ENCODE measurements around the gene ZNF76. TPM values are rescaled to one million over a fixed set of nuclear protein-coding genes. Genes with fewer than 3 reads are reported as not detected.

ZNF76 gene
- total and polyA plus RNA-seq, 10 of the 15 experiments (the other 5 are each of a cell fraction or from before 2014, with no cell fraction given), result 2.8 to 41.0 (median 24.8) TPM

DNA sequence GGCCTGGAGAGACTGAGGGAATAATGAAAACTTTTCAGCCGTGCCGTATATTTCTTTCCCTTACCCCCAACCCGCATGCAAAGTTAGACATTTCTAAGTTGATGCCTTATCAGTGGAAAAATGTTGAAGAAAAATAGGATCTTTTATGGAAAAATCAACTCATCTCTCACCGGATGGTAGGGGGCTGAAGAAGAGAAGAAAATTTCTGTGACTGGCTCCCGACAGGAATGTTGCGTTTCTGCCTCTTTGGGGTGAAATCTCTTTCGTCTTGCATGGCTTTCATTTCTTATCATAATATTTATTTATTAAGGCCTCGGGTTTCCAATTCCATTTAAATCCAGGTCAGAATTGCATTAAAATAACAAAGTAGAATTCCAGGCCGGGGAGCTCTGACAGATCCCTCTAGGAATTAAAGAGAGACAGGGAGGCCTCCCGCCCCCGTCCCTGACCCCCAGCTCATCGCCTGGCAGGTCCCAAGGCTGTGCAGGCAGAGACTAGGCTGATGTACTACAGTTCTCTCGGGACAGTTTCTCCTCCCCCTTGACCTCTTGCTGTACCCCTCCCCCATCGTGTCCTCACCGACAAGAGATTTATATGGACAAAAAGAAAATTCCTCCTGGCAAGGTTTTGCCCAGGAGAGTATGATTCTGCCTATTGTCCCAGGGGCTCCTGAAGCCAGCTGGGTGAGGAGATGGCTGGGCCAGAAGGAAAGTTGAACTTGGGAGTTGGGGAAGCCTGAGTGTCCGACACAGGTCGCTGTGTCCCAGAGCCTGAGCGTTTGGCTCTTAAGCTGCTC is 44.5 kb upstream of the ZNF76 start:
- RAD21 ChIA-PET (ENCODE audit: unreplicated experiment), result no interaction called here
- in situ Hi-C loops (cut with MboI), result no loop called here
- H3K4me2 ChIP-seq (ENCODE audit: control insufficient read depth, insufficient read depth), result no peak overlapping the region
- intact Hi-C loops (cut with micrococcal nuclease; ENCODE audit: unreplicated experiment), result no loop called here
- TF ChIP-seq, protein P1, sequence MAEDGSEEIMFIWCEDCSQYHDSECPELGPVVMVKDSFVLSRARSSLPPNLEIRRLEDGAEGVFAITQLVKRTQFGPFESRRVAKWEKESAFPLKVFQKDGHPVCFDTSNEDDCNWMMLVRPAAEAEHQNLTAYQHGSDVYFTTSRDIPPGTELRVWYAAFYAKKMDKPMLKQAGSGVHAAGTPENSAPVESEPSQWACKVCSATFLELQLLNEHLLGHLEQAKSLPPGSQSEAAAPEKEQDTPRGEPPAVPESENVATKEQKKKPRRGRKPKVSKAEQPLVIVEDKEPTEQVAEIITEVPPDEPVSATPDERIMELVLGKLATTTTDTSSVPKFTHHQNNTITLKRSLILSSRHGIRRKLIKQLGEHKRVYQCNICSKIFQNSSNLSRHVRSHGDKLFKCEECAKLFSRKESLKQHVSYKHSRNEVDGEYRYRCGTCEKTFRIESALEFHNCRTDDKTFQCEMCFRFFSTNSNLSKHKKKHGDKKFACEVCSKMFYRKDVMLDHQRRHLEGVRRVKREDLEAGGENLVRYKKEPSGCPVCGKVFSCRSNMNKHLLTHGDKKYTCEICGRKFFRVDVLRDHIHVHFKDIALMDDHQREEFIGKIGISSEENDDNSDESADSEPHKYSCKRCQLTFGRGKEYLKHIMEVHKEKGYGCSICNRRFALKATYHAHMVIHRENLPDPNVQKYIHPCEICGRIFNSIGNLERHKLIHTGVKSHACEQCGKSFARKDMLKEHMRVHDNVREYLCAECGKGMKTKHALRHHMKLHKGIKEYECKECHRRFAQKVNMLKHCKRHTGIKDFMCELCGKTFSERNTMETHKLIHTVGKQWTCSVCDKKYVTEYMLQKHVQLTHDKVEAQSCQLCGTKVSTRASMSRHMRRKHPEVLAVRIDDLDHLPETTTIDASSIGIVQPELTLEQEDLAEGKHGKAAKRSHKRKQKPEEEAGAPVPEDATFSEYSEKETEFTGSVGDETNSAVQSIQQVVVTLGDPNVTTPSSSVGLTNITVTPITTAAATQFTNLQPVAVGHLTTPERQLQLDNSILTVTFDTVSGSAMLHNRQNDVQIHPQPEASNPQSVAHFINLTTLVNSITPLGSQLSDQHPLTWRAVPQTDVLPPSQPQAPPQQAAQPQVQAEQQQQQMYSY (CRISPR knock-in tag; IDR thresholded peaks at IDR 0.05), result no peak
- TF ChIP-seq KAT2A (conservative IDR thresholded peaks at IDR 0.05; ENCODE audit: control insufficient read depth, low read depth, low read length) (no peak), ZNF274 (IDR thresholded peaks at IDR 0.05; ENCODE audit: insufficient read depth, insufficient read length) (no peak), JUND (IDR thresholded peaks at IDR 0.05; ENCODE audit: low read depth, low read length) (no peak), ZNF207 (IDR thresholded peaks at IDR 0.05; ENCODE audit: borderline replicate concordance) (no peak), BCL11A (IDR thresholded peaks at IDR 0.05; ENCODE audit: low read depth, low read length) (no peak), MTA2 (IDR thresholded peaks at IDR 0.05; ENCODE audit: low read depth) (no peak), ZNF217 (IDR thresholded peaks at IDR 0.05) (no peak), HDGF (IDR thresholded peaks at IDR 0.05) (no peak), RAD21 (IDR thresholded peaks at IDR 0.05; ENCODE audit: insufficient read depth, low read depth, low read length) (no peak), HDAC2 (IDR thresholded peaks at IDR 0.05) (no peak), RUNX3 (IDR thresholded peaks at IDR 0.05; ENCODE audit: low read length) (no peak), EZH2 (IDR thresholded peaks at IDR 0.05; ENCODE audit: borderline replicate concordance, control insufficient read depth, low read depth, low read length) (no peak)
- TF ChIP-seq, protein P2, sequence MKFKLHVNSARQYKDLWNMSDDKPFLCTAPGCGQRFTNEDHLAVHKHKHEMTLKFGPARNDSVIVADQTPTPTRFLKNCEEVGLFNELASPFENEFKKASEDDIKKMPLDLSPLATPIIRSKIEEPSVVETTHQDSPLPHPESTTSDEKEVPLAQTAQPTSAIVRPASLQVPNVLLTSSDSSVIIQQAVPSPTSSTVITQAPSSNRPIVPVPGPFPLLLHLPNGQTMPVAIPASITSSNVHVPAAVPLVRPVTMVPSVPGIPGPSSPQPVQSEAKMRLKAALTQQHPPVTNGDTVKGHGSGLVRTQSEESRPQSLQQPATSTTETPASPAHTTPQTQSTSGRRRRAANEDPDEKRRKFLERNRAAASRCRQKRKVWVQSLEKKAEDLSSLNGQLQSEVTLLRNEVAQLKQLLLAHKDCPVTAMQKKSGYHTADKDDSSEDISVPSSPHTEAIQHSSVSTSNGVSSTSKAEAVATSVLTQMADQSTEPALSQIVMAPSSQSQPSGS (IDR thresholded peaks at IDR 0.05; ENCODE audit: low read length), result no peak
- TF ChIP-seq, protein P3, sequence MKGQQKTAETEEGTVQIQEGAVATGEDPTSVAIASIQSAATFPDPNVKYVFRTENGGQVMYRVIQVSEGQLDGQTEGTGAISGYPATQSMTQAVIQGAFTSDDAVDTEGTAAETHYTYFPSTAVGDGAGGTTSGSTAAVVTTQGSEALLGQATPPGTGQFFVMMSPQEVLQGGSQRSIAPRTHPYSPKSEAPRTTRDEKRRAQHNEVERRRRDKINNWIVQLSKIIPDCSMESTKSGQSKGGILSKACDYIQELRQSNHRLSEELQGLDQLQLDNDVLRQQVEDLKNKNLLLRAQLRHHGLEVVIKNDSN (IDR thresholded peaks at IDR 0.05; ENCODE audit: borderline replicate concordance, extremely low read length, insufficient read depth, low read depth, low read length), result no peak
- no peaks in the 10 kb centered on the region for H4K20me1 ChIP-seq (ENCODE audit: control insufficient read depth, insufficient read depth)
- POLR2A ChIA-PET, result no interaction called here
- no TSS peak for BruUV-seq (replicated peaks)
- WGBS (ENCODE audit: insufficient coverage, insufficient replicate concordance, low lambda C conversion rate, missing lambda C conversion rate), result 54% methylated on average over 18 of the region's 18 CpGs
- DNase-seq (ENCODE audit: low read depth, low spot score) (no peak), FAIRE-seq (no peak), ATAC-seq (no peak)
- no peaks in the 10 kb centered on the region for H3K4me1 ChIP-seq (ENCODE audit: control insufficient read depth, insufficient read depth, low read length)
- CTCF ChIA-PET, result interaction anchor here (1.2 kb wide), 1 partner anchor 9 kb away, joined by 8 read pairs; no protein-coding TSS in a partner anchor
- H3K27me3 ChIP-seq (replicated peaks in 1 of 2; ENCODE audit: control insufficient read depth in 2 of 2, insufficient read depth in 2 of 2, low read length in 1 of 2), result peaks cover 9 to 14% of the 10 kb centered on the region in 2 experiments
- H3K4me3 ChIP-seq, result no peak overlapping the region
- H3K36me3 ChIP-seq (ENCODE audit: control insufficient read depth in 2 of 2, insufficient read depth in 2 of 2, low read length in 1 of 2), result no peaks in the 10 kb centered on the region
- H3K9ac ChIP-seq (ENCODE audit: control insufficient read depth, insufficient read depth, low read length), result no peak overlapping the region
- no peak overlapping the region for H2AFZ ChIP-seq (ENCODE audit: control insufficient read depth, low read depth, low read length)
- no peaks in the 10 kb centered on the region for H3K9me3 ChIP-seq (replicated peaks; ENCODE audit: control insufficient read depth, insufficient read depth, low read length)
- H3K79me2 ChIP-seq (ENCODE audit: control insufficient read depth, insufficient read depth, low read length), result no peaks in the 10 kb centered on the region
- SMC1A ChIA-PET (ENCODE audit: uncharacterized antibody, unreplicated experiment), result no interaction called here
- H3K27ac ChIP-seq (ENCODE audit: control insufficient read depth, insufficient read depth), result no peak overlapping the region

Measured in GM12878 (cell line).